Fibroblast of the conjunctiva (primary cell): ENCODE measurements around the gene CCDC177.

Source experiments
- DNase-seq: peaks from one replicate; pipeline ENCODE4 v3.0.0-alpha.2; 2010; ENCODE audit warnings: low read depth

The CCDC177 gene

GRCh38 chr14:69574263-69574953 lies at the start of gene CCDC177:
CCDC177 (minus strand) TSS chr14:69574871; CDS start chr14:69573622, 1,249 bp downstream.
- peak; percentile 18 for DNase-seq

- no peak for DNase-seq
Observed at GRCh38 chr14:69624136-69624535, 49.5 kb upstream of the CCDC177 start.

GRCh38 chr14:69620981-69621380 lies 46.3 kb upstream of the CCDC177 start:
- DNase-seq = no peak

- DNase-seq = no peak
Observed at GRCh38 chr14:69620211-69620611, 45.5 kb upstream of the CCDC177 start.

- no peak for DNase-seq
Observed at GRCh38 chr14:69619012-69619411, 44.3 kb upstream of the CCDC177 start.

GRCh38 chr14:69617796-69618195 lies 43.1 kb upstream of the CCDC177 start:
- DNase-seq = no peak

GRCh38 chr14:69616408-69616773 lies 41.7 kb upstream of the CCDC177 start:
- no peak for DNase-seq

GRCh38 chr14:69615496-69616407 lies 41.1 kb upstream of the CCDC177 start:
- peak; percentile 39 for DNase-seq

GRCh38 chr14:69615121-69615495 lies 40.4 kb upstream of the CCDC177 start:
- no peak for DNase-seq

- no peak for DNase-seq
Observed at GRCh38 chr14:69614592-69614991, 39.9 kb upstream of the CCDC177 start.

- no peak for DNase-seq
Observed at GRCh38 chr14:69613312-69614073, 38.8 kb upstream of the CCDC177 start.

- no peak for DNase-seq
Observed at GRCh38 chr14:69612783-69613130, 38.1 kb upstream of the CCDC177 start.

- DNase-seq = no peak
Observed at GRCh38 chr14:69612014-69612782, 37.5 kb upstream of the CCDC177 start.

- peak; percentile 64 for DNase-seq
Observed at GRCh38 chr14:69611172-69612013, 36.7 kb upstream of the CCDC177 start, which contains the start of gene SUSD6. SUSD6 (plus strand) TSS chr14:69611596; CDS start chr14:69658593, 46,997 bp downstream.

GRCh38 chr14:69610874-69611171 lies 36.2 kb upstream of the CCDC177 start:
- no peak for DNase-seq

GRCh38 chr14:69610020-69610873 lies 35.6 kb upstream of the CCDC177 start:
- no peak for DNase-seq

GRCh38 chr14:69606258-69607184 lies 31.9 kb upstream of the CCDC177 start:
- no peak for DNase-seq

GRCh38 chr14:69605738-69606137 lies 31.1 kb upstream of the CCDC177 start:
- DNase-seq = no peak

- DNase-seq = no peak
Observed at GRCh38 chr14:69600304-69600891, 25.7 kb upstream of the CCDC177 start.
